ENCODE measurements around the gene ZNF420. TPM values are rescaled to one million over a fixed set of nuclear protein-coding genes. Genes with fewer than 3 reads are reported as not detected.
"Not testable (repeated sequence)": the region's sequence is repeated elsewhere in the genome, so short reads cannot be mapped to it uniquely, and the experiment has no call there.

ZNF420 gene
- total RNA-seq, 1 donor from 2014 or later, result 9.1 TPM

- no peak overlapping the region for H3K4me3 ChIP-seq (ENCODE audit: low read depth, low read length)
- no peaks in the 10 kb centered on the region for H3K27me3 ChIP-seq (ENCODE audit: control insufficient read depth, insufficient read depth, low read length)
- no peak for TF ChIP-seq CTCF (IDR thresholded peaks at IDR 0.05; ENCODE audit: insufficient read depth, low read length, poor library complexity, severe bottlenecking)
- no peaks in the 10 kb centered on the region for H3K36me3 ChIP-seq (ENCODE audit: control insufficient read depth, insufficient read depth, low read length)
- DNase-seq (ENCODE audit: low read depth), result no peak
These were observed 4.1 kb downstream of the ZNF420 start for GRCh38 chr19:37082307-37082706.

GRCh38 chr19:37087110-37087509 lies 8.9 kb downstream of the ZNF420 start:
- Histone ChIP-seq H3K27me3 (ENCODE audit: control insufficient read depth, insufficient read depth, low read length) (no peaks in the 10 kb centered on the region), H3K4me3 (ENCODE audit: low read depth, low read length) (no peak overlapping the region), H3K36me3 (ENCODE audit: control insufficient read depth, insufficient read depth, low read length) (no peaks in the 10 kb centered on the region)
- DNase-seq (ENCODE audit: low read depth), result no peak
- no peak for TF ChIP-seq CTCF (IDR thresholded peaks at IDR 0.05; ENCODE audit: insufficient read depth, low read length, poor library complexity, severe bottlenecking)

- no peak for TF ChIP-seq CTCF (IDR thresholded peaks at IDR 0.05; ENCODE audit: insufficient read depth, low read length, poor library complexity, severe bottlenecking)
- Histone ChIP-seq H3K4me3 (ENCODE audit: low read depth, low read length) (no peak overlapping the region), H3K36me3 (ENCODE audit: control insufficient read depth, insufficient read depth, low read length) (no peaks in the 10 kb centered on the region), H3K27me3 (ENCODE audit: control insufficient read depth, insufficient read depth, low read length) (no peaks in the 10 kb centered on the region)
- DNase-seq (ENCODE audit: low read depth), result no peak
These were observed 17.6 kb downstream of the ZNF420 start for GRCh38 chr19:37095859-37096258.

GRCh38 chr19:37098570-37098969 lies 20.3 kb downstream of the ZNF420 start:
- H3K36me3 ChIP-seq (ENCODE audit: control insufficient read depth, insufficient read depth, low read length), result peaks cover 2% of the 10 kb centered on the region
- no peak overlapping the region for H3K4me3 ChIP-seq (ENCODE audit: low read depth, low read length)
- H3K27me3 ChIP-seq (ENCODE audit: control insufficient read depth, insufficient read depth, low read length), result no peaks in the 10 kb centered on the region
- no peak for DNase-seq (ENCODE audit: low read depth)
- TF ChIP-seq CTCF (IDR thresholded peaks at IDR 0.05; ENCODE audit: insufficient read depth, low read length, poor library complexity, severe bottlenecking), result no peak

- not testable (repeated sequence) for H3K27me3 ChIP-seq (ENCODE audit: control insufficient read depth, insufficient read depth, low read length); H3K36me3 ChIP-seq (ENCODE audit: control insufficient read depth, insufficient read depth, low read length); DNase-seq (ENCODE audit: low read depth); H3K4me3 ChIP-seq (ENCODE audit: low read depth, low read length)
These were observed 25.9 kb downstream of the ZNF420 start for GRCh38 chr19:37104135-37104534.

- not testable (repeated sequence) for H3K27me3 ChIP-seq (ENCODE audit: control insufficient read depth, insufficient read depth, low read length); H3K36me3 ChIP-seq (ENCODE audit: control insufficient read depth, insufficient read depth, low read length); H3K4me3 ChIP-seq (ENCODE audit: low read depth, low read length); DNase-seq (ENCODE audit: low read depth)
- peak; percentile 2 for TF ChIP-seq CTCF (IDR thresholded peaks at IDR 0.05; ENCODE audit: insufficient read depth, low read length, poor library complexity, severe bottlenecking)
These were observed 33.5 kb downstream of the ZNF420 start for GRCh38 chr19:37111753-37112152.
